ES-I3 (cell line): Measurements from ENCODE around the gene BSG.

Experiments
- H3K36me3 ChIP-seq: 2 replicates; pipeline ENCODE4 v1.6.1; 2013; ENCODE audit warnings: mild to moderate bottlenecking, low read length, control low read depth, moderate library complexity; ENCODE audit not compliant: insufficient read depth
- H3K4me1 ChIP-seq: 2 replicates; pipeline ENCODE4 v1.6.1; 2013; ENCODE audit warnings: mild to moderate bottlenecking, control low read depth, low read length; ENCODE audit not compliant: insufficient read depth
- H3K9ac ChIP-seq: 2 replicates; pipeline ENCODE4 v1.6.1; 2013; ENCODE audit warnings: low read depth, mild to moderate bottlenecking, low read length, moderate library complexity
- H3K9me3 ChIP-seq: 2 replicates; pipeline ENCODE4 v1.6.1; 2013; ENCODE audit warnings: mild to moderate bottlenecking, low read length, moderate library complexity; ENCODE audit not compliant: control insufficient read depth, insufficient read depth

The BSG gene

DNA sequence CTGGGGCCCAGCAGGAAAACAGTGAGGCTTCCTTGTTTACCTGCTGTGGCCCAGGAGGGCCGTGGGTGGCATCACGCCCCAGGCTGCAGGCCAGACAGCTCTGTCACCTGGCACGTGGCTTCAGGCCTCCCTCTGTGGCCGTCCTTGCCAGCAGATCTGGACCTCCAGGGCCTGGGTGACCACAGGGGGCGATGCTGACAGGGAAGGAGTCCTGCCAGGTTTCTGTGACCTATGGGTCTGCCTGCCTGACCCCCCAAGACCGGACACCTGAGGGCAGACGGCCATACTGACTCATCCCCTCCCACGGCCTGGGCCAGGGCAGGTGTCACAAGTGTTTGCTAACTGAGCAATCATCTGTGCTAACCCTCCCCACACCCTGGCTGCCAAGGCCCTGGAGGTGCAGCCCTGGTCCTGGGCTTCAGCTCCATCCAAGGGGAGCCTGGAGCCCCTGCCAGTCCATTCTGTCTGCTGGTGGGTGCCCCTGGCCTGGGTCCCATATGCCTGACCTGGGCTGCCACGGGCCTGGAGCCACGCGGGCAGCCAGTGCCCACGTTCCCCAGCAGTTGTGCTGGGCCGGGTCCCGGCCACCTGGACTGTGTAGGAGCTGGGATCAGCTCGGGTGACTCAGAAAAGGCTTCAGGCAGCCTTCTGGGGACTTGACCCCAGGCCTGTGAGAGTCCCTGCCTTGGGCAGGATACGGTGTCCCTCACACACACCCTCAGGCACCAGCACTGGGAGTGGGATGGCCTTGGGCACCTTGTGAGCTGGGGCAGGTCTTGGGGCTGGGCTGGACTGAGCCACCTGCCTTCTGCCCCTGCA is 37.2 kb upstream of the BSG start:
- H3K4me1 ChIP-seq: no peaks in the 10 kb centered on the region
- H3K36me3 ChIP-seq: peaks cover 7% of the 10 kb centered on the region; the same call in 1 of the 2 replicates
- H3K9me3 ChIP-seq: no peaks in the 10 kb centered on the region
- H3K9ac ChIP-seq: no peak overlapping the region

DNA sequence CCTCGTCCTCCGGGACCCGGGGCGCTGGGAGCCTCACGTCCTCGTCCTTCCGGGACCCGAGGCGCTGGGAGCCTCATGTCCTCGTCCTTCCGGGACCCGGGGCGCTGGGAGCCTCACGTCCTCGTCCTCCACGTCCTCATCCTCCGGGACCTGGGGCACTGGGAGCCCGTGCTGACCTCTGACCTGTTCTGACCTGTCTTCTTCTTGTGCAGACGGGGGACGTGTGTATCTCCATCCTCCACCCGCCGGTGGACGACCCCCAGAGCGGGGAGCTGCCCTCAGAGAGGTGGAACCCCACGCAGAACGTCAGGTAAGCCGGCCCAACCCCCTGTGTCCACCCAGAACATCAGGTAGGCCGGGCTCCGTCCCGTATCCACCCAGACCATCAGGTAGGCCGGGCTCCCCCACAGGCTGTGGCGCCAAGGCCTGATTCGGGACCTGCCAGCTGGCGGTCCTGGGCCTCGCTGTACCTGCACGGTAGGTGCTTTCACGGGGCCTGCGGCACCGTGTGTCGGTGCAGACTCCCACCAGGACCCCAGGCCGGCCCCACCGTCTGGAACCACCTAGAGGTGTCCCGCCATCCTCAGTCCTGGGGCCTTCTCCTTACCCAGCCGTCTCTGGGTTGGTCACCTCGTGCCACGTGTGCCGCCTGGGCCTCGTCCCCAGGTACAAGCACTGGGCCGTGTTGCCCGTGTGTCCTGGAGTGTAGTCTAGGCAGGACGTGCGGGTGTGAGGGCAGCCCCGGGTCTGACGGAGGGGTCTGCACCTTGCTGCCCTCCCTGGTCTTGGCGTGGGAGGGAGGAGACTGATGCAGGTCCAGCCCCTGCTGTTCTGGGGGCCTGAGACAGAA is 36.1 kb upstream of the BSG start:
- Histone ChIP-seq H3K36me3 (peaks cover 7% of the 10 kb centered on the region; the same call in 1 of the 2 replicates), H3K9ac (no peak overlapping the region), H3K9me3 (no peaks in the 10 kb centered on the region), H3K4me1 (no peaks in the 10 kb centered on the region)

DNA sequence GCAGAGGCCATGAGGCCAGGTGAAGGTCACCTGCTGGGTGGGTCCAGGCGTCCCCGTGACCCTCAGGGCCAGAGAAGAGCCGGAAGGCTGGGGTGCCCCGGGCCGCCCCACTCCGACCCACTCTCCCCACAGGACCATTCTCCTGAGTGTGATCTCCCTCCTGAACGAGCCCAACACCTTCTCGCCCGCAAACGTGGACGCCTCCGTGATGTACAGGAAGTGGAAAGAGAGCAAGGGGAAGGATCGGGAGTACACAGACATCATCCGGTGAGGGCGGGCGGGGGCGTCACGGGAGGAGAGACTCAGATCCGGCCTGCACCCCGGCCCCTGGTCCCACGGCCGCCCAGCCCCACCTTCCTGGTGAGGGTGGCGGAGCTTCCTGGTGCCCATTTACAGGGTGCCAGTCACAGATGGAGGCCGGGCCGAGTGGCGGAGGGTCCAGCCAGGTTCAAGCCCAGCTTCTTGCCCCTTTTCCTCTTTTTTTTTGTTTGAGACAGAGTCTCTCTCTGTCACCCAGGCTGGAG is 35.5 kb upstream of the BSG start:
- no peaks in the 10 kb centered on the region for H3K9me3 ChIP-seq
- H3K4me1 ChIP-seq: no peaks in the 10 kb centered on the region
- H3K9ac ChIP-seq: no peak overlapping the region
- peaks cover 7% of the 10 kb centered on the region; the same call in 1 of the 2 replicates for H3K36me3 ChIP-seq

DNA sequence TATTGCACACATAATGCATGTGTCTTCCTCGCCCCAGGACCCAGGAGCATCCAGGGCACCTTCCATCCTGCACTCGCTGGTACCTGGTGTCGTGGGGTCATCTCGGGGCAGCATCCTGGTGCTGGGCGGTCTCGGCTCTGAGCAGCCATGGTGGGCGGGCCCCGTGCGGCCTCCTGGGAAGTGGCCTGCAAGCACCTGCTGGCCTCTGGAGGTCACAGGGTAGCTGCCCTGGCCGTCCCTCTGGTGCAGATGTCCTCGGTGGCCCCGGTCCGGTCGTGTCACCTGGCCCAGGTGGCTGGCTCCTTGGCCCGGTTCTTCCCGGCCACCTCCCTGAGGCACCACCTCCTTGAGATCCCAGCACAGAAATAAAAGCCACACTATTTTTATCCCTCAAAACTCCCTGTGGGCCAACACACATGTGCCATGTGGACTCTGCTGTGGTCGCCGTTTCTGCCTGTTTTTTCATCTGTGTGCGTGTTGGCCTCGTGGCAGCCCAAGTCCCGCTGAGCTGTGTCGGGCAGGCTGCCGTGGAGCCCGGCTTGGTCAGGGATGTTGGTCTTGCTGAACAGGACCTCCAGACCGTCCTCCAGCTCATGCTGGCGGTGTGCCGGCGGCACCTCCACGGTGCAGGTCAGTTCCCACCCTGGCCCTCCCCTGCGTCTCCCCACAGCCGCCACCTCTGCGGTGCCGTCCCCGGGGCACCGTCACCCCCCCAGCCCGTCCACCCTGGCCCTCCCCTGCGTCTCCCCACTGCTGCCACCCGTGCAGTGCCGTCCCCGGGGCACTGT is 33.6 kb upstream of the BSG start:
- Histone ChIP-seq H3K36me3 (peaks cover 7% of the 10 kb centered on the region; the same call in 1 of the 2 replicates), H3K4me1 (no peaks in the 10 kb centered on the region), H3K9ac (no peak overlapping the region), H3K9me3 (no peaks in the 10 kb centered on the region)

DNA sequence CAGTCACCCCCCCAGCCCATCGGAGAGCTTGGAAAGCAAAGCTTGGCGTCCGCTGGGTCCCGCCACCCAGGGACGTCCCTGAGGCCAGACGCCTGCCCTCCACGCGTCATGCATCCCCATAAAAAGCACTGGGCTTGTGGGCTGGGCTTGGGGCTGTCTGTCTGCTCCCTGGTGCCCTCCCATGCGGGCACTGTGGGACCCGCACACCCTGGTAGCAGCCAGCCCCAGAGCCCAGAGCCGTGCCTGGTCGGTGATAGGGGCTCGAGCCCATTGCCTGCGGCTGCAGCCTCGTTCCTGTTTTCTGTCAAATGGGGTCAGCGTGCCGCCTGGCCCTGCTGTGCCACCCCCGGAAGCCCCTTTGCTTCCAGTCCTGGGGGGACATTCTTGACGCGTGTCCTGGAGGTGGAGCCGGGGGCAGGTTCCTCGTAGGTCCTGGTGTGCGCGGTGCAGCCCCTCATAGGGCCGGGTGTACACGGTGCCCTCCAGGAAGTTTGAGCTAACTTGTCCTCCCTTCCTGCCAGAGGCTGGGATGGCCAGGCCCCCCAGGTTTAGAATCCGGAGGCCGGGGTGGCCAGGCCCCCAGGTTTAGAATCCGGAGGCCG is 32.9 kb upstream of the BSG start:
- no peaks in the 10 kb centered on the region for H3K4me1 ChIP-seq

DNA sequence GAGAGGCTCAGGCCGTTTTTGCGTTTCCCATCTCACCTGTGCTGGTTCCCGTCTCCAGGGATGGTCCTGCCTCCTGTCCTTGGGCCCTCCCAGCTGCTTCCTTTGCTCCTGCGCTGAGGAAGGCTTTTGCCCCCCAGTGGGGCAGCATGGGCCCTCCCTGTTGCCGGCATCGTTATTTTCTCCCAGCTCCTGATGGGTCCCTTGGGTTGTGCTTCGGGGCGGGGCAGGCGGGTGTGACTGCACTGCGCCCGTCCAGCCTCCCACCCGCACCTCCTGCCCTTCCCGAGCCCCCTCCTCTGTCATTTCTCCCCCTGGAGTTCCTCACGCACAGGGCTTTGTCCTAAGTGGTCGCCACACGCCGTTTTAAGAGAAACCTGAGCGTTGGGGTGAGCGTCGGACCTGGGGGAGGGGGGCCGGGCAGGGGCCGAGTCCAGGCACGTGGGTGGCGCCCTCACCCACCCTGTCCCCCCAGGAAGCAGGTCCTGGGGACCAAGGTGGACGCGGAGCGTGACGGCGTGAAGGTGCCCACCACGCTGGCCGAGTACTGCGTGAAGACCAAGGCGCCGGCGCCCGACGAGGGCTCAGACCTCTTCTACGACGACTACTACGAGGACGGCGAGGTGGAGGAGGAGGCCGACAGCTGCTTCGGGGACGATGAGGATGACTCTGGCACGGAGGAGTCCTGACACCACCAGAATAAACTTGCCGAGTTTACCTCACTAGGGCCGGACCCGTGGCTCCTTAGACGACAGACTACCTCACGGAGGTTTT is 31.3 kb upstream of the BSG start:
- no peaks in the 10 kb centered on the region for H3K9me3 ChIP-seq
- H3K9ac ChIP-seq: no peak overlapping the region
- peaks cover 7% of the 10 kb centered on the region; the same call in 1 of the 2 replicates for H3K36me3 ChIP-seq
- H3K4me1 ChIP-seq: no peaks in the 10 kb centered on the region

More for the DNA sequence above, 32.9 kb upstream of the BSG start:
- Histone ChIP-seq H3K9ac (no peak overlapping the region), H3K36me3 (peaks cover 7% of the 10 kb centered on the region; the same call in 1 of the 2 replicates), H3K9me3 (no peaks in the 10 kb centered on the region)

DNA sequence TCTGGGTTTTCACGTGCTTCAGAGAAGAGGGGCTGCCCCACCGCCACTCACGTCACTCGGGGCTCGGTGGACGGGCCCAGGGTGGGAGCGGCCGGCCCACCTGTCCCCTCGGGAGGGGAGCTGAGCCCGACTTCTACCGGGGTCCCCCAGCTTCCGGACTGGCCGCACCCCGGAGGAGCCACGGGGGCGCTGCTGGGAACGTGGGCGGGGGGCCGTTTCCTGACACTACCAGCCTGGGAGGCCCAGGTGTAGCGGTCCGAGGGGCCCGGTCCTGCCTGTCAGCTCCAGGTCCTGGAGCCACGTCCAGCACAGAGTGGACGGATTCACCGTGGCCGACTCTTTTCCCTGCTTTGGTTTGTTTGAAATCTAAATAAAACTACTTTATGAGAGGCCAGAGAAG is 30.7 kb upstream of the BSG start:
- H3K9me3 ChIP-seq: no peaks in the 10 kb centered on the region
- no peaks in the 10 kb centered on the region for H3K4me1 ChIP-seq
- peaks cover 4% of the 10 kb centered on the region; the same call in 1 of the 2 replicates for H3K36me3 ChIP-seq
- no peak overlapping the region for H3K9ac ChIP-seq

DNA sequence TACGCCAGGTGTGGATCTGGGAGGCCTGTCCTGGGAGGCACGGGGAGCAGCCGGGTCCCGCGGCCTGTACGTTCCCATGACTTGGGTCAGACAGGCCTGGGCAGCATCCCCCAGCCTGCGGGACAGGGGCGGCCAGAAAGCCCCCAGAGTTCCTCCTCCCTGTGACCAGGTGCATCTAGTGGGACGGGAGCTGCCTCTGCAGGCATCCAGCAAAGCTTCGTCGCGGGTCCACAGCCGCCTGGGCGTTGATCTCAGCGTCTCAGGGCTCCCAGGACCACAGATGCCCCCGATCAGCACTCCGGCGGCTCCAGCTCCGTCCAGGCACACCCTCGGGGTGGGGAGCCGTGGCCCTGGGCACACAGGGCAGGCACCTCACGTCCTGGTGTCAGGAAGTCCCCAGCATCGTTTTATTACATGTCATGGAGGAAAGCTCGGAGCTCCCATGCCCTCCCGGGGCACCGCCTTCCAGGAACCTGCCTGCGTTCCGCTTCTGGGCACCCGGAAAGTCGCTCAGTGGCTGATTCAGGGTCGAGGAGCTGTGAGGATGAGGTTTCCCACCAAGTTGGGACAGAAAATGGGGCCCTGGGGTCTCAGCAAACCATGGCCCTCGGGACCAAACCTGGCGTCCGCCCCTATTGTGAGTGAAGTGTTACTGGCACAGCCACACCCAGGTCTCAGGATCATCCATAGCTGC is 30.1 kb upstream of the BSG start:
- Histone ChIP-seq H3K9ac (no peak overlapping the region), H3K36me3 (no peaks in the 10 kb centered on the region), H3K4me1 (no peaks in the 10 kb centered on the region), H3K9me3 (no peaks in the 10 kb centered on the region)

DNA sequence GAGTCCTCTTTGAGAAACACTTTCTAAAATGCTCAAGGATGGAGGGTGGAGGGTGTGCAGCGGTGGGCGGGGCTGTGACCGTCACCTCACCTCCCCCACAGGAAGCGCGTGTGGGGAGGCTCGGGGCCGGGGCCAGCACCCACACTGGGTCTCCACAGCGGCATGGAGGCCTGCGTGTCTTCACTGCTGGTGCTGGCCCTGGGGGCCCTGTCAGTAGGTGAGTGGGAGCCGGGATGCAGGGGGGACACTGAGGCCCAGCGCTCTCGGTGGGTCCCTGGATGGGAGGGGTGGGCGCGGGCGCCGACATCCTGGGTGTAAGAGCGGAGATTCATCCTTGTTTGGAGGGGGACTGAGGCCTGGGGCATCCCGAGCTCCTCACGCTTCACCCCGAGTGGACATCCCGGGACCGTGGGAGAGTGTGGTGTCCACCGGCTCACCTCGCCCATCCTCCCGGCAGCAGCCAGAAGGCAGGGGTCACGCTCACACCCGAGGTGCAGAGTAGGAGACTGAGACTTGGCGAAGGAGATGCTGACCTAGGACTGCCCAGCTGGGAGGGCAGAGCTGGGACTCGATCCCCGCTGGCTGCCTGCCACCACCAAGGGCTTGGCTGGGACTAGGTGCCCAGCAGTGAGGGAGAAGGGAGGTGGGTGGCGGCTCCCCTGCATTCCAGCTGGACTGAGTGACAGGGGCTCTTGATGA is 28.3 kb upstream of the BSG start, which contains the start of gene GZMM:
GZMM (plus strand) TSS at position 144 of the 699 bp plus-strand sequence; CDS start at position 163, 19 bp downstream.
- no peaks in the 10 kb centered on the region for H3K4me1 ChIP-seq
- H3K36me3 ChIP-seq: no peaks in the 10 kb centered on the region
- H3K9ac ChIP-seq: no peak within 1 kb of the TSS
- H3K9me3 ChIP-seq: no peaks in the 10 kb centered on the region

DNA sequence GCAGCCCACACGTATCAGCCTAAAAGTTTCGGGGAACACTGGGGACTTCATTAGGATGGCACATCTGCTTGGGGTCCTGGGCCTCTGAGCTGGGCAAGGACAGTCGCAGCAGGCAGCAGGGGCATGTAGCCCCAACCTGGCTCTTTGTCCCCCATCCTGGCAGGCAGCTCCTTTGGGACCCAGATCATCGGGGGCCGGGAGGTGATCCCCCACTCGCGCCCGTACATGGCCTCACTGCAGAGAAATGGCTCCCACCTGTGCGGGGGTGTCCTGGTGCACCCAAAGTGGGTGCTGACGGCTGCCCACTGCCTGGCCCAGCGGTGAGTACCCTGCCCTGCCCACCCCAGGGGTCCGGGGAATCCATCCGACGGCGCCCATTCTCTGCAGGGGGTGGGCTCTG is 25.3 kb upstream of the BSG start:
- H3K9ac ChIP-seq: no peak overlapping the region
- no peaks in the 10 kb centered on the region for H3K4me1 ChIP-seq
- no peaks in the 10 kb centered on the region for H3K9me3 ChIP-seq
- no peaks in the 10 kb centered on the region for H3K36me3 ChIP-seq

DNA sequence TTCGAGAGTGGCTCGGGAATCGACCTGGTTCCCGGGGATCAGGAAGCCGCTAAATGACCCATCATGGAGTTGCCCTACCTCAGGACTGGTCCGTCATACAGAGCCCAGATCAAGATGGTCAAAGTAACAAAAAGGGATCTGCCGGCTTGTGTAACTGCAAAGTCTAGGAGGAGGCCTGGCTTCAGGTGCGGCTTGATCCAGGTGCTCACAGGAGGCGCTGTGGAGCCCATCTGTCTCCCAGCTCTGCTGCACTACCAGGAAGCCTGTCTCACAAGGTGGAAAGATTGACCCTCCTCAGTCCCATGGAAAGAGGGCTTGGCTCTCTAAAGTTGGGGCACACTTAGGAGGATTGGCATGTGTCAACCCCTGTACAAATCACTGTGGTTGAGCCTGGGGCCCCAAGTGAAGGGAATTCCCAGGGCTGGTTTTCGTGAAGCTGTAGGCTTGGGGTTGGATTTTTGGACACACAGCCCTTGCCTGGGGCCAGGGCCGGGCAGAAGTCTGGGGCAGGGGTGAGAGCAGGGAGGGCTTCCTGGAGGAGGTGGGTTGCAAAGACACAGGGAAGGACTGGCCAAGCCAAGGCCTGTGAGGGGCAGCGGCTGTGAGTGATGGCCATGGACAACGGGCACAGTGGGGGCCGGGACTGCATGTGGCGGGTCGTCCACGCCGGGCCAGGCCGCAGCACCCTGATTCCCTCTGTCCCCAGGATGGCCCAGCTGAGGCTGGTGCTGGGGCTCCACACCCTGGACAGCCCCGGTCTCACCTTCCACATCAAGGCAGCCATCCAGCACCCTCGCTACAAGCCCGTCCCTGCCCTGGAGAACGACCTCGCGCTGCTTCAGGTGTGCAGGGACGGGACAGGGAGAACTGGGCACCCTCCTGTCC is 24.3 kb upstream of the BSG start:
- Histone ChIP-seq H3K9me3 (no peaks in the 10 kb centered on the region), H3K4me1 (no peaks in the 10 kb centered on the region), H3K36me3 (no peaks in the 10 kb centered on the region), H3K9ac (no peak overlapping the region)
